H9 (cell line): ENCODE measurements around the gene TARS2. TPM values are rescaled to one million over a fixed set of nuclear protein-coding genes. Genes with fewer than 3 reads are reported as not detected.

ENCODE experiments used
- DNase-seq: peaks from one replicate; pipeline ENCODE4 v3.0.0-alpha.2; 2017
- H2AFZ ChIP-seq: one replicate; pipeline ENCODE4 v1.6.1; 2013; ENCODE audit warnings: mild to moderate bottlenecking, low read length, control low read depth, moderate library complexity
- H2AK5ac ChIP-seq: 2 replicates; pipeline ENCODE4 v1.6.1; 2013; ENCODE audit warnings: low read length, control low read depth, mixed read lengths; ENCODE audit not compliant: insufficient read length
- H2BK120ac ChIP-seq: one replicate; pipeline ENCODE4 v1.6.1; 2013; ENCODE audit warnings: low read depth, mild to moderate bottlenecking, low read length, control low read depth, inconsistent platforms; ENCODE audit not compliant: poor library complexity, severe bottlenecking
- H2BK12ac ChIP-seq: 2 replicates; pipeline ENCODE4 v1.6.1; 2013; ENCODE audit warnings: low read length, control low read depth, mixed read lengths, low read depth; ENCODE audit not compliant: insufficient read length
- H2BK15ac ChIP-seq: 2 replicates; pipeline ENCODE4 v1.6.1; 2013; ENCODE audit warnings: low read depth, low read length, control low read depth
- H2BK20ac ChIP-seq: one replicate; pipeline ENCODE4 v1.6.1; 2013; ENCODE audit warnings: low read depth, mild to moderate bottlenecking, low read length, control low read depth, inconsistent platforms; ENCODE audit not compliant: poor library complexity, severe bottlenecking
- H2BK5ac ChIP-seq: 2 replicates; pipeline ENCODE4 v1.6.1; 2013; ENCODE audit warnings: low read length, control low read depth, mixed read lengths; ENCODE audit not compliant: insufficient read length
- H3K14ac ChIP-seq: 2 replicates; pipeline ENCODE4 v1.6.1; 2013; ENCODE audit warnings: low read length, control low read depth; ENCODE audit not compliant: insufficient read depth
- H3K18ac ChIP-seq: 2 replicates; pipeline ENCODE4 v1.6.1; 2013; ENCODE audit warnings: low read depth, mild to moderate bottlenecking, mixed read lengths, low read length, control low read depth; ENCODE audit not compliant: insufficient read length
- H3K23ac ChIP-seq: 2 replicates; pipeline ENCODE4 v1.6.1; 2013; ENCODE audit warnings: low read length, control low read depth, mixed read lengths, low read depth; ENCODE audit not compliant: insufficient read length
- H3K23me2 ChIP-seq: 2 replicates; pipeline ENCODE4 v1.6.1; 2013; ENCODE audit warnings: low read depth, mild to moderate bottlenecking, mixed read lengths, low read length, control low read depth; ENCODE audit not compliant: insufficient read length, poor library complexity, severe bottlenecking
- H3K27ac ChIP-seq: 2 replicates; pipeline ENCODE4 v1.5.1; 2013; ENCODE audit warnings: low read length, control low read depth, mixed read lengths, low read depth; ENCODE audit not compliant: insufficient read length
- H3K27me3 ChIP-seq: 2 replicates; pipeline ENCODE4 v1.6.1; 2013; ENCODE audit warnings: low read length, control low read depth, inconsistent platforms; ENCODE audit not compliant: insufficient read depth
- H3K4ac ChIP-seq: 2 replicates; pipeline ENCODE4 v1.6.1; 2013; ENCODE audit warnings: low read depth, mild to moderate bottlenecking, control low read depth, inconsistent platforms, low read length, moderate library complexity
- H3K4me1 ChIP-seq: 2 replicates; pipeline ENCODE4 v1.6.1; 2013; ENCODE audit warnings: low read length, control low read depth, inconsistent platforms; ENCODE audit not compliant: insufficient read depth
- H3K4me2 ChIP-seq: 2 replicates; pipeline ENCODE4 v1.6.1; 2013; ENCODE audit warnings: low read length, control low read depth, mixed read lengths; ENCODE audit not compliant: insufficient read length, insufficient read depth
- H3K56ac ChIP-seq: 2 replicates; pipeline ENCODE4 v1.6.1; 2013; ENCODE audit warnings: low read depth, mild to moderate bottlenecking, mixed read lengths, low read length, control low read depth; ENCODE audit not compliant: insufficient read length
- H3K79me1 ChIP-seq: 2 replicates; pipeline ENCODE4 v1.6.1; 2013; ENCODE audit warnings: low read depth, mild to moderate bottlenecking, moderate library complexity, low read length, control low read depth, inconsistent platforms; ENCODE audit not compliant: insufficient read depth, poor library complexity, severe bottlenecking
- H3K79me2 ChIP-seq: 2 replicates; pipeline ENCODE4 v1.6.1; 2013; ENCODE audit warnings: low read length, control low read depth, inconsistent platforms; ENCODE audit not compliant: insufficient read depth
- H3K9ac ChIP-seq: 2 replicates; pipeline ENCODE4 v1.6.1; 2013; ENCODE audit warnings: low read length, control low read depth, mixed read lengths; ENCODE audit not compliant: insufficient read length; ENCODE audit errors: extremely low read depth
- H3K9me3 ChIP-seq: one replicate; pipeline ENCODE4 v1.6.1; 2013; ENCODE audit warnings: low read depth, low read length, inconsistent platforms; ENCODE audit not compliant: control insufficient read depth
- H3T11ph ChIP-seq: one replicate; pipeline ENCODE4 v1.6.1; 2013; ENCODE audit warnings: mild to moderate bottlenecking, low read length, control low read depth, inconsistent platforms
- H4K20me1 ChIP-seq: one replicate; pipeline ENCODE4 v1.6.1; 2013; ENCODE audit not compliant: control insufficient read depth, insufficient read length, insufficient read depth
- H4K5ac ChIP-seq: 2 replicates; pipeline ENCODE4 v1.6.1; 2013; ENCODE audit warnings: low read depth, mild to moderate bottlenecking, mixed read lengths, low read length, control low read depth; ENCODE audit not compliant: insufficient read length
- H4K8ac ChIP-seq: replicated peaks from 2 replicates; pipeline ENCODE4 v1.6.1; 2013; ENCODE audit warnings: low read length, control low read depth, mixed read lengths, low read depth; ENCODE audit not compliant: insufficient read length
- H4K91ac ChIP-seq: 2 replicates; pipeline ENCODE4 v1.6.1; 2013; ENCODE audit warnings: low read depth, mild to moderate bottlenecking, moderate library complexity, mixed read lengths, low read length, control low read depth; ENCODE audit not compliant: insufficient read length
- H3K27ac Mint-ChIP-seq, 3 experiments: 2 replicates in 2 of 3; 3 replicates in 1 of 3; pipeline ENCODE4 v1.8.0; 2020 to 2021; ENCODE audit warnings: mixed read lengths in 3 of 3, mild to moderate bottlenecking in 1 of 3, moderate library complexity in 1 of 3
- H3K27me3 Mint-ChIP-seq: 2 replicates; pipeline ENCODE4 v1.8.0; 2021; ENCODE audit warnings: low read depth, mild to moderate bottlenecking, moderate library complexity, mixed read lengths
- H3K36me3 Mint-ChIP-seq, 3 experiments: 2 replicates in 2 of 3; 3 replicates in 1 of 3; pipeline ENCODE4 v1.8.0; 2020 to 2021; ENCODE audit warnings: low read depth in 3 of 3, mixed read lengths in 3 of 3; ENCODE audit not compliant: insufficient read depth in 1 of 3
- H3K4me1 Mint-ChIP-seq, 2 experiments: 2 replicates each; pipeline ENCODE4 v1.8.0; 2020; ENCODE audit warnings: mixed read lengths in 2 of 2
- H3K4me3 Mint-ChIP-seq, 2 experiments: 2 replicates in 1 of 2; 3 replicates in 1 of 2; pipeline ENCODE4 v1.8.0; 2020 to 2021; ENCODE audit warnings: mild to moderate bottlenecking in 2 of 2, mixed read lengths in 2 of 2, moderate library complexity in 1 of 2
- H3K9me3 Mint-ChIP-seq, 2 experiments: 2 replicates in 1 of 2; 3 replicates in 1 of 2; pipeline ENCODE4 v1.8.0; 2020; ENCODE audit warnings: mild to moderate bottlenecking in 2 of 2, mixed read lengths in 2 of 2, moderate library complexity in 1 of 2
- CTCF ChIP-seq: fragments of 200-600 bp; sonication (generic); conservative IDR thresholded peaks from 3 replicates; pipeline ENCODE4 v1.8.0; 2021; ENCODE audit warnings: antibody characterized with exemption, mild to moderate bottlenecking
- WGBS: extraction: QIAGEN DNeasy Blood & Tissue Kit; methylation state at CpG from one replicate; pipeline ENCODE4 v1.1.7; 2013; ENCODE audit warnings: missing lambda C conversion rate, low lambda C conversion rate, mixed read lengths; ENCODE audit not compliant: insufficient read length; ENCODE audit errors: extremely low coverage; 5-methylcytosine and 5-hydroxymethylcytosine counted together
- total RNA-seq: library from RNA; stranded (reverse); gene quantifications from 2 replicates; pipeline ENCODE4 v1.2.1, GENCODE V29; 2021

The TARS2 gene
- total RNA-seq, 1 experiment from 2014 or later = 36.5 TPM

GRCh38 chr1:150512846-150513245 is 25.6 kb downstream of the TARS2 start:
- Histone ChIP-seq H3K4me1 (peaks cover 2% of the 10 kb centered on the region; the same call in 1 of the 2 replicates), H4K5ac (no peak overlapping the region), H3K23me2 (peaks cover 12% of the 10 kb centered on the region), H2BK5ac (no peak overlapping the region), H2BK15ac (no peak overlapping the region), H3K79me2 (no peaks in the 10 kb centered on the region), H3K18ac (no peak overlapping the region), H2BK20ac (no peak overlapping the region), H3K4me2 (no peak overlapping the region), H2AK5ac (no peak overlapping the region), H3K27me3 (no peaks in the 10 kb centered on the region), H4K8ac (no peak overlapping the region), H4K20me1 (peaks cover 2% of the 10 kb centered on the region), H3K23ac (no peak overlapping the region), H2BK12ac (no peak overlapping the region), H3T11ph (no peak overlapping the region), H3K9ac (no peak overlapping the region), H3K4ac (no peak overlapping the region), H3K27ac (no peak overlapping the region), H3K79me1 (no peaks in the 10 kb centered on the region), H2BK120ac (no peak overlapping the region), H4K91ac (no peak overlapping the region), H3K9me3 (no peaks in the 10 kb centered on the region), H2AFZ (no peak overlapping the region), H3K14ac (no peak overlapping the region), H3K56ac (no peak overlapping the region)
- WGBS = no CpG with 5 or more reads among the region's 2 CpGs
- Mint-ChIP-seq H3K4me1 (peaks cover 10 to 16% of the 10 kb centered on the region in 2 experiments), H3K27ac (no peak overlapping the region), H3K9me3 (no peaks in the 10 kb centered on the region), H3K36me3 (peaks cover 0 to 12% (median 0%) of the 10 kb centered on the region in 3 experiments; a peak in 4 of 7 replicates), H3K27me3 (peaks cover 1% of the 10 kb centered on the region; the same call in 1 of the 2 replicates), H3K4me3 (no peak overlapping the region)
- no peak for TF ChIP-seq CTCF
- DNase-seq = no peak
